ENCODE results near the gene AFAP1L1. TPM values are rescaled to one million over a fixed set of nuclear protein-coding genes. Genes with fewer than 3 reads are reported as not detected.

Gene AFAP1L1
- total RNA-seq, 1 donor from 2014 or later: 2.3 TPM

- no peak overlapping the region for H3K4me3 Mint-ChIP-seq (ENCODE audit: unreplicated experiment)
- peaks cover 8% of the 10 kb centered on the region for H3K27me3 Mint-ChIP-seq (ENCODE audit: unreplicated experiment)
- H3K9me3 Mint-ChIP-seq (ENCODE audit: unreplicated experiment): no peaks in the 10 kb centered on the region
- peak; percentile 69 for TF ChIP-seq CTCF (IDR thresholded peaks at IDR 0.05)
- peaks cover 7% of the 10 kb centered on the region for H3K4me1 Mint-ChIP-seq (ENCODE audit: unreplicated experiment)
- H3K27ac Mint-ChIP-seq (ENCODE audit: unreplicated experiment): no peak overlapping the region
- H3K36me3 Mint-ChIP-seq (ENCODE audit: unreplicated experiment): no peaks in the 10 kb centered on the region
- no peak for DNase-seq (ENCODE audit: extremely low spot score, unreplicated experiment)
Observed at GRCh38 chr5:149228618-149229297, 42.9 kb upstream of the AFAP1L1 start.

- Mint-ChIP-seq H3K9me3 (ENCODE audit: unreplicated experiment) (no peaks in the 10 kb centered on the region), H3K36me3 (ENCODE audit: unreplicated experiment) (no peaks in the 10 kb centered on the region), H3K4me1 (ENCODE audit: unreplicated experiment) (peaks cover 7% of the 10 kb centered on the region), H3K4me3 (ENCODE audit: unreplicated experiment) (no peak overlapping the region), H3K27ac (ENCODE audit: unreplicated experiment) (no peak overlapping the region), H3K27me3 (ENCODE audit: unreplicated experiment) (peaks cover 8% of the 10 kb centered on the region)
- no peak for TF ChIP-seq CTCF (IDR thresholded peaks at IDR 0.05)
- no peak for DNase-seq (ENCODE audit: extremely low spot score, unreplicated experiment)
Observed at GRCh38 chr5:149229298-149229937, 42.2 kb upstream of the AFAP1L1 start.

GRCh38 chr5:149235841-149236240, 35.8 kb upstream of the AFAP1L1 start:
- H3K4me1 Mint-ChIP-seq (ENCODE audit: unreplicated experiment): no peaks in the 10 kb centered on the region
- H3K27ac Mint-ChIP-seq (ENCODE audit: unreplicated experiment): no peak overlapping the region
- H3K4me3 Mint-ChIP-seq (ENCODE audit: unreplicated experiment): no peak overlapping the region
- TF ChIP-seq CTCF (IDR thresholded peaks at IDR 0.05): no peak
- H3K27me3 Mint-ChIP-seq (ENCODE audit: unreplicated experiment): peaks cover 34% of the 10 kb centered on the region
- H3K36me3 Mint-ChIP-seq (ENCODE audit: unreplicated experiment): no peaks in the 10 kb centered on the region
- no peaks in the 10 kb centered on the region for H3K9me3 Mint-ChIP-seq (ENCODE audit: unreplicated experiment)
- DNase-seq (ENCODE audit: extremely low spot score, unreplicated experiment): no peak

- Mint-ChIP-seq H3K27ac (ENCODE audit: unreplicated experiment) (no peak overlapping the region), H3K4me1 (ENCODE audit: unreplicated experiment) (no peaks in the 10 kb centered on the region), H3K9me3 (ENCODE audit: unreplicated experiment) (no peaks in the 10 kb centered on the region), H3K4me3 (ENCODE audit: unreplicated experiment) (no peak overlapping the region), H3K36me3 (ENCODE audit: unreplicated experiment) (no peaks in the 10 kb centered on the region), H3K27me3 (ENCODE audit: unreplicated experiment) (peaks cover 39% of the 10 kb centered on the region)
- TF ChIP-seq CTCF (IDR thresholded peaks at IDR 0.05): no peak
- no peak for DNase-seq (ENCODE audit: extremely low spot score, unreplicated experiment)
Observed at GRCh38 chr5:149237662-149238061, 34.0 kb upstream of the AFAP1L1 start.

GRCh38 chr5:149238540-149238939, 33.1 kb upstream of the AFAP1L1 start:
- peak; percentile 16 for TF ChIP-seq CTCF (IDR thresholded peaks at IDR 0.05)
- Mint-ChIP-seq H3K4me1 (ENCODE audit: unreplicated experiment) (no peaks in the 10 kb centered on the region), H3K27ac (ENCODE audit: unreplicated experiment) (no peak overlapping the region), H3K9me3 (ENCODE audit: unreplicated experiment) (no peaks in the 10 kb centered on the region), H3K27me3 (ENCODE audit: unreplicated experiment) (peaks cover 35% of the 10 kb centered on the region), H3K36me3 (ENCODE audit: unreplicated experiment) (no peaks in the 10 kb centered on the region), H3K4me3 (ENCODE audit: unreplicated experiment) (no peak overlapping the region)
- no peak for DNase-seq (ENCODE audit: extremely low spot score, unreplicated experiment)
